ENCODE data around the gene EEF1G. TPM values are rescaled to one million over a fixed set of nuclear protein-coding genes. Genes with fewer than 3 reads are reported as not detected.

Gene EEF1G
- total and polyA plus RNA-seq, 9 of the 15 experiments (the other 6 are each of a cell fraction or from before 2014, with no cell fraction given), result 985 to 2,349 (median 2,035) TPM

- TF ChIP-seq MITF (IDR thresholded peaks at IDR 0.05) (0 out of 2 replicates have a peak, but pooled peaks have one; percentile 26), PCBP1 (IDR thresholded peaks at IDR 0.05; ENCODE audit: low read depth, low read length, poor library complexity, severe bottlenecking) (peak; percentile 67), ZNF12 (CRISPR knock-in tag; IDR thresholded peaks at IDR 0.05) (no peak), YY1 (IDR thresholded peaks at IDR 0.05; ENCODE audit: borderline replicate concordance in 1 of 3, control insufficient read depth in 1 of 3, extremely low read depth in 1 of 3, insufficient read depth in 3 of 3, insufficient read length in 1 of 3, insufficient replicate concordance in 2 of 3, low read depth in 1 of 3, low read length in 2 of 3) (peak in 2 of 3 experiments; percentile 66 to 81), ZNF408 (CRISPR knock-in tag; IDR thresholded peaks at IDR 0.05; ENCODE audit: low read depth) (no peak), TEAD4 (IDR thresholded peaks at IDR 0.05; ENCODE audit: low read length) (peak; percentile 41; the same call in 1 of the 2 replicates), TEAD4 (CRISPR knock-in tag; IDR thresholded peaks at IDR 0.05; ENCODE audit: borderline replicate concordance) (no peak), KLF1 (tag; IDR thresholded peaks at IDR 0.05) (peak; percentile 77; the same call in 1 of the 2 replicates), ERF (CRISPR knock-in tag; IDR thresholded peaks at IDR 0.05) (no peak), ZEB2 (IDR thresholded peaks at IDR 0.05) (peak; percentile 56; the same call in 1 of the 2 replicates), ZNF830 (CRISPR knock-in tag; IDR thresholded peaks at IDR 0.05) (peak; percentile 75; the same call in 1 of the 2 replicates), RBFOX2 (IDR thresholded peaks at IDR 0.05; ENCODE audit: low read depth, low read length) (peak; percentile 89), PYGO2 (tag; IDR thresholded peaks at IDR 0.05) (no peak), SMARCA5 (IDR thresholded peaks at IDR 0.05) (peak; percentile 37; the same call in 1 of the 2 replicates), ZKSCAN1 (IDR thresholded peaks at IDR 0.05; ENCODE audit: low read depth, low read length) (peak; percentile 70), MAFF (IDR thresholded peaks at IDR 0.05; ENCODE audit: low read length) (no peak), LARP7 (IDR thresholded peaks at IDR 0.05) (0 out of 2 replicates have a peak, but pooled peaks have one; percentile 47), PHF20 (IDR thresholded peaks at IDR 0.05; ENCODE audit: partially characterized antibody) (peak; percentile 86), HMGXB4 (CRISPR knock-in tag; IDR thresholded peaks at IDR 0.05) (0 out of 2 replicates have a peak, but pooled peaks have one; percentile 26), THRB (CRISPR knock-in tag; conservative IDR thresholded peaks at IDR 0.05) (0 out of 2 replicates have a peak, but pooled peaks have one; percentile 20), ZNF644 (tag; IDR thresholded peaks at IDR 0.05; ENCODE audit: low read depth) (no peak), TBP (optimal IDR thresholded peaks at IDR 0.05; ENCODE audit: low read depth, low read length) (peak; percentile 50), PPARD (CRISPR knock-in tag; IDR thresholded peaks at IDR 0.05) (no peak), NCOA6 (IDR thresholded peaks at IDR 0.05) (no peak), ZNF77 (CRISPR knock-in tag; IDR thresholded peaks at IDR 0.05) (no peak)
These were observed 48.1 kb upstream of the EEF1G start, which contains the start of gene B3GAT3 (continued) for GRCh38 chr11:62621567-62622470.

Data from K562 (cell line).